Mucosa of descending colon (tissue), 3 donors: ENCODE measurements around the gene SMURF2. TPM values are rescaled to one million over a fixed set of nuclear protein-coding genes. Genes with fewer than 3 reads are reported as not detected.

ENCODE experiments used
- ATAC-seq: fragments of 200-7000 bp; cut with Tn5 transposase; one replicate; pipeline ENCODE4 v1.9.1; 2020; ENCODE audit warnings: mild to moderate bottlenecking, moderate library complexity
- DNase-seq, 3 donors: peaks; one replicate each; pipeline ENCODE4 v3.0.0-alpha.2; 2020
- H3K36me3 ChIP-seq: fragments of 200-600 bp; one replicate; pipeline ENCODE4 v1.8.0; 2021; ENCODE audit warnings: low read depth, mild to moderate bottlenecking
- H3K4me1 ChIP-seq: fragments of 200-600 bp; one replicate; pipeline ENCODE4 v1.8.0; 2021; ENCODE audit warnings: low read depth, mild to moderate bottlenecking
- H3K4me3 ChIP-seq: fragments of 200-600 bp; one replicate; pipeline ENCODE4 v1.8.0; 2021; ENCODE audit warnings: mild to moderate bottlenecking
- H3K9me3 ChIP-seq: fragments of 200-600 bp; one replicate; pipeline ENCODE4 v1.8.0; 2021; ENCODE audit warnings: mild to moderate bottlenecking
- CTCF ChIP-seq: fragments of 200-600 bp; IDR thresholded peaks from one replicate; pipeline ENCODE4 v1.8.0; 2022; ENCODE audit warnings: antibody characterized with exemption, mild to moderate bottlenecking
- intact Hi-C, 2 donors: fragments of 100-400 bp; cut with DNase I in 1 of 2; cut with micrococcal nuclease in 1 of 2; formaldehyde crosslinking; loops; one replicate each; pipeline versions ENCODE4 v1.11.0 to v1.11.1; 2022; cut with DNase I, micrococcal nuclease
- total RNA-seq, 3 donors: library from RNA; stranded (reverse); fragmentation: NEBNext Ultra II Directional in 2 of 3; extraction: Animal tissue kit (Norgen Biotek cat#: 25700) in 2 of 3; gene quantifications; one replicate each; pipeline versions ENCODE4 v1.2.1 to v1.2.4, GENCODE V29; 2021 to 2023
- donor health status: DM: no; HTN: no; CAD: no; lungs with moderate emphysema.
- donor health status: DM: no; HTN: no; CAD: no.
- donor health status: DM: no; HTN: yes; CAD: no.

The SMURF2 gene
- total RNA-seq, 3 donors from 2014 or later = 14.9 to 25.4 (median 15.2) TPM

DNA sequence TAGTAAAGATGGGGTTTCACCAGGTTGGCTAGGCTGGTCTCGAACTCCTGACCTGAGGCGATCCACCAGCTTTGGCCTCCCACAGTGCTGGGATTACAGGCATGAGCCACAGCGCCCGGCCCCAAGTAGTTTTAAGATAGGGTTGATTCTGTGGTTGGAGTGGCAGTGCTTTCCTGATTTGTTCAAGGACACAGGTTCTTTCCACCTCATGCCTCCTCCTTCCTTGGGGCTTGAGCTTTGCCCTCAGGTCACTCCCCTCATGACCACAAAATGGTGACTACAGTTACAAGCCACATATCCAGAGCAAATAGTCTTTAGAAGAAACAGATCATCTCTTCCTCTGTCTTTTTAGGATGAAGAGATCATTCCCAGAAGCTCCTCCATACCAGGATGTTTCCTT lies 25.3 kb upstream of the SMURF2 start:
- no peaks in the 10 kb centered on the region for H3K9me3 ChIP-seq
- ATAC-seq = no peak
- no peak overlapping the region for H3K4me3 ChIP-seq
- no peak for TF ChIP-seq CTCF
- intact Hi-C loops = no loop called here
- H3K36me3 ChIP-seq = no peaks in the 10 kb centered on the region
- H3K4me1 ChIP-seq = no peaks in the 10 kb centered on the region
- DNase-seq = no peak

DNA sequence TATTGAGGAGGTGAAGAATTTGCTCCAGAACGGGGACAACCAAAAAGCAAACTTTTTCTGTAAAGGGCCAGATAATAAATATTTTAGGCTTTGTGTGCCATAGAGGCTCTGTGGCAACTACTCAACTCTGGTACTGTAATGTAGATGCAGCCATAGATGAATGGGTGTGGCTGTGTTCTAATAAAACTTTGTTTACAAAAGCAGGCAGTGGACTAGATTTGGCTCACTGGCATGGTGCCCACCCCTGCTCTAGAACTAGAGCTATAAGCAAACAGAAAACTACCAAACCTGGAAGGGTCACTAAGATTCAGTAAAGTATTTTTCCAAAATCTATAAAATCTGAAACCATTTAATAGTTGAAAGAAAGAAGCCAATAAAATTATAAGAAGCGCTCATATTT lies 24.6 kb upstream of the SMURF2 start:
- Histone ChIP-seq H3K36me3 (no peaks in the 10 kb centered on the region), H3K4me1 (no peaks in the 10 kb centered on the region), H3K4me3 (no peak overlapping the region), H3K9me3 (no peaks in the 10 kb centered on the region)
- DNase-seq = peak in 1 of 3 donors; percentile 34
- no peak for TF ChIP-seq CTCF
- intact Hi-C loops = no loop called here
- peak; percentile 49 for ATAC-seq

DNA sequence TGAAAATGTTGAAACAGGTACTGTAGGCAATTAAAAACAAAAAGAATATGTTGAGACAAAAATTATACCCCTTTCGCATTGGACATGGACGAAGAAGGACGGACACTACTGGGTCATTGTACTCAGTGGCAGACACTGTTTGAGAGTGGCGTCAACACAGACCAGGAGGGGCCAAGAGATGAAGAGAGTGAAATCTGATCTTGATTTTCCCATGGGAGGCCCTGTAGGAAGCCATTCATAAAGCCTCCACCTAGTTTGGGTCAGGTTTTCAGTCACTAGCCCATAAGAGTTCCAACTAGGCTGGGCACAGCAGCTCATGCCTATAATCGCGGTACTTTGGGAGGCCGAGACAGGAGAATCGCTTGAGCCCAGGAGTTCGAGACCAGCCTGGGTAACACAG lies 23.6 kb upstream of the SMURF2 start:
- no peaks in the 10 kb centered on the region for H3K36me3 ChIP-seq
- H3K4me3 ChIP-seq = no peak overlapping the region
- ATAC-seq = no peak
- no peak for TF ChIP-seq CTCF
- no peaks in the 10 kb centered on the region for H3K9me3 ChIP-seq
- DNase-seq = no peak
- H3K4me1 ChIP-seq = no peaks in the 10 kb centered on the region
- intact Hi-C loops = no loop called here

DNA sequence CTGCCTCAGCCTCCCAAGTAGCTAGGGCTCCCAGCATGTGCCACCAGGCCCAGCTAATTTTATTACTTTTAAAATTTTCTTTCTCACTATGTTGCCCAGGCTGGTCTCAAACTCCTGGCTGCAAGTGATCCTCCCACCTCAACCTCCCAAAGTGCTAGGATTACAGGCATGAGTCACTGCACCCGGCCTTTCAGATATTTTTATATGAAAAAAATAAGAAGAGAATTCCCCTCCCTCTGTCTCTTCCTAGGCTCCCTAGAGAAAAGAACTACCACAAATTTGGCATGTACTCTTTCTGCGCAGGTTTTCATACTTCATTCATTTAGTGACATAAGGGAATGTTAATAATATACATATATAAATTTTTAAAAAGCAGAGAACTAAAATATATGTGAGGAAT lies 21.7 kb upstream of the SMURF2 start:
- intact Hi-C loops = no loop called here
- no peaks in the 10 kb centered on the region for H3K36me3 ChIP-seq
- no peak overlapping the region for H3K4me3 ChIP-seq
- ATAC-seq = no peak
- no peaks in the 10 kb centered on the region for H3K4me1 ChIP-seq
- DNase-seq = no peak
- TF ChIP-seq CTCF = no peak
- no peaks in the 10 kb centered on the region for H3K9me3 ChIP-seq

DNA sequence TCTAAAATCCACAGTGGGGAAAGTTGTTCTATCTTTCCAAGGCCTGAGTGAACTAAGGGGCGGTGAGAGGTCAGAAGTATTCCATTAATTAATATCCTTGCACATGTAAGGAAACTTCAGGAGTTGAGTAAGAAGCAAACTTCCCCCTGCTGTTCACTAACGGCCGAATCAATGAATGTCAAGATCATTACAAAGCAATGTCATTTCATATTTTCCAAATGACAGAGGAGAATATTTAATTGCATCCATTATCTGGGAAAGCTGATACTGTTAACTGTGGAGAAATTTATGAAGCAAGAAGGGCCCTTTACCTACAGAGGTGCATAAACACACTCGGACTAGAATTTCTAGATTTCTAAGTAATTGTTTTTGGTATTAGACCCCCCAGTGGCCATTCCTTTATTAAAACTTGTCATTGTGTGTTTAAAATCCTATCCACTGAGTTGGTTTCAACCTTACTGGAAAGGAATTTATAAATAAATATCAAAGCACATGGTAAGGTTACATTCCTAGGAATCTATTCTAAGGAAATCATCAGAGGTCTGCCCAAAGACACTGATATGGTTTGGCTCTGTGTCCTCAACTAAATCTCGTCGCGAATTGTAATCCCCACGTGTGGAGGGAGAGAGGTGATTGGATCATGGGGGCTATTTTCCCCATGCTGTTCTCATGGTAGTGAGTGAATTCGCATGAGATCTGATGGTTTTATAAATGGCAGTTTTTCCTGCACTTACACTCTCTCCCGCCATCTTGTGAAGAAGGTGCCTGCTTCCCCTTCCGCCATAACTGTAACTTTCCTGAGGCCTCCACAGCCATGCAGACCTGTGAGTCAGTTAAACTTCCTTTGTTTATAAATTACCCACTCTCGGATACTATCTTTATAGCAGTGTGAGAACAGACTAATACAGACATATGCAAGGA lies 20.4 kb upstream of the SMURF2 start:
- no peaks in the 10 kb centered on the region for H3K36me3 ChIP-seq
- H3K4me1 ChIP-seq = no peaks in the 10 kb centered on the region
- no peaks in the 10 kb centered on the region for H3K9me3 ChIP-seq
- ATAC-seq (no peak), DNase-seq (no peak)
- intact Hi-C loops = no loop called here
- H3K4me3 ChIP-seq = no peak overlapping the region
- no peak for TF ChIP-seq CTCF
